ENCODE measurements around the gene OR4K17.
"Not testable (repeated sequence)": the region's sequence is repeated elsewhere in the genome, so short reads cannot be mapped to it uniquely, and the experiment has no call there.

OR4K17 gene, protein sequence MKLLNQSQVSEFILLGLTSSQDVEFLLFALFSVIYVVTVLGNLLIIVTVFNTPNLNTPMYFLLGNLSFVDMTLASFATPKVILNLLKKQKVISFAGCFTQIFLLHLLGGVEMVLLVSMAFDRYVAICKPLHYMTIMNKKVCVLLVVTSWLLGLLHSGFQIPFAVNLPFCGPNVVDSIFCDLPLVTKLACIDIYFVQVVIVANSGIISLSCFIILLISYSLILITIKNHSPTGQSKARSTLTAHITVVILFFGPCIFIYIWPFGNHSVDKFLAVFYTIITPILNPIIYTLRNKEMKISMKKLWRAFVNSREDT
- 0 to 0.27 (median 0) reads per million in 4 experiments for total RNA-seq

DNA sequence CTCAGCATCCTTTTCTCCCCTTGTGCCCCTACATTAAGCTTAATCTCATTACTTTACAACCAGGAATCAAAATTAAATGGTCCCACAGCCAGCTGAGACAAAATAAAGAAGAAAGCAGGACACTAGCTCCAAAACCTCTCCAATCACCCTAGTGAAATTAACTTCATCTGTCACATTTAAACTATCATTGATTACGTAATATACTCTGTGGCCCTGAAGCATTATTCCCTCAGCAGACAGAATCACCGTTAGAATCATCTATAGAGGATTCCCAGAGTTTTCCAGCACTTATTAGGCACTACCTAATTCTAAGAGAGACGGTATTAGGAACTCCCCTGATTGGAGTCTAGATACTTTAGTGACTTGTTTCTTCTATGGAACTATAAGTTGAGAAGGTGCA, at the start of gene OR4K17:
Gene OR4K17 (plus strand): TSS at position 302 of the 400 bp plus-strand sequence. CDS start 6,761 bp downstream, outside the sequence.
- DNase-seq, result no peak

DNA sequence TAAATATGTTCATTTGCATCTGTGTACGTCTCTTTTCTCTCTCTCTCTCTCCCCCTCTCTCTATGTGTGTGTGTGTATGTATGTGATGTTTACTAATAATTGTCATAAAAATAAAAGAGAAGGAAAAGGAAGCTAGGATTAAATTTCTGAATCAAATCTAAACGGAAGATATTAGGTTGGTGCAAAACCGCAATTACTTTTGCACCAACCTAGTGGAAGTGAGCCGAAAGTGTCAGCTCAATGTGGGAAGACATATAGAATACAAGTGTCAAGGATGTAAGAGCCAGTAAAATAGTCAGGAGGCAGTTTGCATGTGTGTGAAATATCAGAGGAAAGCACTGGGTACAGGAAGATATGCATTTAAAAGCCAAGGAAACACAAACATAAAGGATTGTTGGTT, 18.5 kb upstream of the OR4K17 start:
- DNase-seq, result no peak

DNA sequence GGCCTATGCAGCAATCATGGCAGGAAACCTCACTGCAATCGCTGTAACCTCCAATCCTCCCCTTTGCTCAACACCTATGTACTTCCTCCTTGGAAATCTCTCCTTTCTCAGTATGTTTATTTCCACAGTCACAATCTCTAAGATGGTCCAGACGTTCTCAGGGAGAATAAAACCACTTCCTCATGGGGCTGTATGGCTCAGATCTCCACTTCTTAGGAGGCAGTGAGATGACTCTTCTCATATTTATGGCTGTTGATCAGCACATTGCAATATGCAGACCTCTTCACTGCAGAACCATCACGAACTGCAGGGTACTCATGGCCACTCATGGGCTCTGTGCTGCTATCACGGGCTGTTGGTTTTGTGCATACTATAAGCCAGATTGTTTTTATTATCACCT, 17.1 kb upstream of the OR4K17 start:
- DNase-seq, result no peak

DNA sequence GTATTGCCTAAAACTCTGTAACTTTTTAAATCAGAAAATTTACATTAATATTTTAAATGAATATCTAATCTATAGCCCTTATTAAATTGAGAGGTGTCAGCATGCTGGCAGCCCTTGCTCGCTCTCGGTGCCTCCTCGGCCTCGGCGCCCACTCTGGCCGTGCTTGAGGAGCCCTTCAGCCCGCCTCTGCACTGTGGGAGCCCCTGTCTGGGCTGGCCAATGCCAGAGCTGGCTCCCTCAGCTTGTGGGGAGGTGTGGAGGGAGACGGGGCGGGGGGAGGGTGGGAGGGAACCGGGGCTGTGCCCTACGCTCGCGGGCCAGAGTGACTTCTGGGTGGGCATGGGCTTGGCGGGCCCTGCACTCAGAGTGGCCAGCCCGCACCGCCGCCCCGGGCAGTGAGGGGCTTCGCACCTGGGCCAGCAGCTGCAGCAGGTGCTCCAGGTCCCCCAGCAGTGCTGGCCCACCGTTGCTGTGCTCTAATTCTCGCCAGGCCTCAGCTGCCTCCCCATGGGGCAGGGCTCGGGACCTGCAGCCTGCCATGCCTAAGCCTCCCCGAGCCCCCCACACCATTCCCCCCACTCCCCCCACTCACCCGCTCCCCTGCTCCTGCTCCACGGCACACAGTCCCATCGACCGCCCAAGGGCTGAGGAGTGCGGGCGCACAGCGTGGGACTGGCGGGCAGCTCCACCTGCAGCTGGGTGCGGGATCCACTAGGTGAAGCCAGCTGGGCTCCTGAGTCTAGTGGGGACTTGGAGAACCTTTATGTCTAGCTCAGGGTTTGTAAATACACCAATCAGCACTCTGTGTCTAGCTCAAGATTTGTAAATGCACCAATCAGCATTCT, 11.4 kb upstream of the OR4K17 start:
- not testable (repeated sequence) for DNase-seq

DNA sequence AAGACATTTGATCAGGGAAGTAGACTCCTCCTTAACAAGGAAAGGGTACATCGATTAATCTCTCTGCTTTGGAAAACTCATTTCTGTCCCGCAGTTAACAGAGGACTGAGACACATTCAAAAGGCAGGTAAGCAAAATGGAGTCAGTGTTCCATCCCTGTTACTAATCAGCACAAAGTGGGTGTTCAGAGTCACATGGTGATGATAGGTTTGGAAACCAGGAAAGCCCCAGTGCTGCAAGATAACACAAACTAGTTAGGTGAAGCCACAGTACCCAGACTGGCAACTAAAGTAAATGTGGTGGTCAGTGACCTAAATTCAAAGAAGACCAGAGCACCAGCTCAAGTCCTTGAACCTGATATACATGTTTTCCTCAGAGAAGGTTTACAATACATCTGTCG, 1.8 kb downstream of the OR4K17 start:
- DNase-seq, result no peak

DNA sequence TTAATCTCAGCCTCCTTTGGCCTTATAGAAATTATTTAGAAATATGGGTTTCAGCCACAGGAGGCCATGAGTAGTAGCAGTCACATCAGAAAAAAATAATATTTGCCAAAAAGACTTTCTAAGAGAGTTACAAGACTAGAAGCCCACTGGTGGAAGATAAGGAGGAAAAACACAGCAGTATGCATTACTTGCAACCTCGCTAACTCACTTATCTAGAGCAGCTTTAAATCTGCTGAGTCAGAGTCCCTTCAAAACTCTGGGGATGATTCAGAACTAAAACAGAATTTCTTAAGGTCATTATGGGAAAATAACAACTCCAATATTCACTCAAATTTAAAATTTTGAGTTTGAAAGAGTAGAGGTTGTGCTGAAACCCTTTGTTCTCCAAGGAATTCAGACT, 6.2 kb downstream of the OR4K17 start:
- DNase-seq, result no peak

DNA sequence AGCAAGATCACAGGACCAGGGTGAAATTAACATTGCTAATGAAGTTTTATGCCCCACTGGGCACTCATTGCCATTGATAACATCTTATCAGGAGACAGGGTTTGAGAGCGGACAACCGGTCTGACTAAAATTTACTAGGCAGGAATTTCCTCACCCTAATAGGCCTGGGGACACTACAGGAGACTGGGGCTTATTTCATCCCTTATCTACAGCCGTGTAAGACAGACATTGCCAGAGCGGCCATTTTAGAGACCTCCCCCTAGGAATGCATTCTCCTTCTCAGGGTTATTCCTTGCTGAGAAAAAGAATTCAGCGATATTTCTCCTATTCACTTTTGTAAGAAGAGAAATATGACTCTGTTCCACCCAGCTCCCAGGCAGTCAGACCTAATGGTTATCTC, 8.3 kb downstream of the OR4K17 start:
- DNase-seq, result no peak

DNA sequence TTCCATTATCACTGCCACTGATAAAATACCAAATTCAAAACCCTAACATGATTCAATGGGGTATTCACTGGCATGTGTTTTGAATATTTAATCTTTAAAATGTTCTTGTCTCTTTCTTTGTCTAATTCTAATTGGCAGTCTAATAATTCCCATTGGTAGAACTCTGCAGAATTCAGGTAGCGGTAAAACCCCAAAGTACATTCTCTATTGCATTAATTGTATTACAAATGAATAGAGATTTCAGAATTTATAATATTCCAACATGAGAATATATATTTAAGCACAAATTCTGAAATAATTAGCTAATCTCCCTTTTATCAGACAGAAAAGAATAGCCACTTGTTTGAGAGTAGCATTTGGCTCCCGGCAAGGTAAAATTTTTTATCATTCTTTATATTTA, 28.0 kb downstream of the OR4K17 start, which contains the start of gene OR4N5:
Gene OR4N5 (plus strand): TSS at position 301 of the 400 bp plus-strand sequence. CDS start 4,916 bp downstream, outside the sequence.
- DNase-seq, result no peak

DNA sequence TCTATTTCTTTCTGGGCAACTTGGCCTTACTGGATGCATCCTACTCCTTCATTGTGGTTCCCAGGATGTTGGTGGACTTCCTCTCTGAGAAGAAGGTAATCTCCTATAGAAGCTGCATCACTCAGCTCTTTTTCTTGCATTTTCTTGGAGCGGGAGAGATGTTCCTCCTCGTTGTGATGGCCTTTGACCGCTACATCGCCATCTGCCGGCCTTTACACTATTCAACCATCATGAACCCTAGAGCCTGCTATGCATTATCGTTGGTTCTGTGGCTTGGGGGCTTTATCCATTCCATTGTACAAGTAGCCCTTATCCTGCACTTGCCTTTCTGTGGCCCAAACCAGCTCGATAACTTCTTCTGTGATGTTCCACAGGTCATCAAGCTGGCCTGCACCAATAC, 33.4 kb downstream of the OR4K17 start:
- DNase-seq, result no peak

DNA sequence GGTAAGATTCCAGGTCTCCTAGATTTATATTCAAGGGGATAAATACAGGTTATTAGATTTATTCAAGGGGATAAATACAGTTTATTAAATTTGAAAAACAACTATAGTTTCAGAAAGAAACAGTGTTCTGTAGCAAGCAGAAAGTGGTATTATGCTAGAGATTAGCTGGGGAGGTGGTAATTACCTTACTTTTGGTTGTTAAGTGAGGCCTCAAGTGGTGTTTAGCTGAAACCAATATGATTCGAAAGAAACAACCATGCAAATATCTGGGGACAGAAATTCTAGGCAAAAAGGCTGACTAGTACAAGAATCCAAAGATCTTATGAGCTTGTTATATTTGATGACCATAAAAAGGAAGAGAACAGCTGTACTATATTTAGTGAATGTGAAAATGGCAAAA, 34.3 kb downstream of the OR4K17 start:
- no peak for DNase-seq

DNA sequence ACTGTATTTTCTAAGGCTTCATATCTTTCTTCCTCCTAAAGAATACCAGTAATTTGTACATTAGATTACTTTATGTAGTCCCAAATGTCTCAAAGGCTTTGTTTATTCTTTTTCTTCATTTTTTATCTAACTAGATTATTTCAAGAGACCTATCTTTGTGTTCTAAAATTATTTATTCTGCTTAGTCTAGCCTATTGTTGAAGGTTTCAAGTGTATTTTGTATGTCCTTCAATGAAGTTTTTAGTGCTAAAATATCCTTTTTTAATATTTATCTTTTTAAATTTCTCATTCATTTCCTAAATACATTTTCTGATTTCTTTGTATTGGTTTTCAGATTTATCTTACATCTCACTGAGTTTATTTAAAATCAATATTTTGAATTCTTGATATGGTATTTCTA, 53.9 kb downstream of the OR4K17 start:
- no peak for DNase-seq

DNA sequence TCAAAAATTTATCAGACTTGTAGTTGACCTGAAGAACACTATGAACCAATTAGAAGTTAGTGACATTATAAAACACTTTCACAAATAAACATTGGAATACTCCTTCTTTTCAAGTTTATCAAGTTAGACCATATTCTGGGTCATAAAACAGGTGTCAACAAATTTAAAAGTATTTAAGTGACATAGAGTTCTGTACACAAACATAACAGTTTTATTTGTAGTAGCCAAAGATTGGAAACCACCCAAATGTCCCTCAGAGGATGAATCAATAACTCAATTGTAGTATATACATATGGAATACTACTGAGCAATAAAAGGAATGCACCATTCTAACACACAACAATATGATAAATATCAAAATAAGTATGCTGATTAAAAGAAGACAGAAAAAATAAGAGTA, 56.6 kb downstream of the OR4K17 start:
- no peak for DNase-seq

DNA sequence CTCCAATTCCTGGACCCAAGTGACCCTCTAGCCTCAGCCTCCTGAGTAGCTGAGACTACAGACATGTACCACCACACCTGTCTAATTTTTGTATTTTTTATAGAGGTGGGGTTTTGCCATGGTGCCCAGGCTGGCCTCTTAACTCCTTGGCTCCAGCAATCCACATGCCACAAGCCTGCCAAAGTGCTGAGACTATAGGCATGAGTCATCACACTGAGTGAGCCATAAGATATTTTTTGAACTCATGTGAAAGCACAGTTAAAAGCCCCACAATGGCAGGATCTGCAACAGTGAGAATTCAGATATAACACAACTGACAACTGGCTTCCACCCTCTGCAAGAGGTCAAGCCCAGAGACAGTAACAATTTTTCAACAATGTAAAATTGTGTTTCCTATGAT, 59.3 kb downstream of the OR4K17 start:
- DNase-seq, result not testable (repeated sequence)
